WTC11 (cell line): Measurements from ENCODE around the gene TAS2R31. TPM values are rescaled to one million over a fixed set of nuclear protein-coding genes. Genes with fewer than 3 reads are reported as not detected.

ENCODE experiments used
- ATAC-seq: fragments of 200-7000 bp; cut with Tn5 transposase; 2 replicates; pipeline ENCODE4 v1.10.0; 2021; ENCODE audit warnings: mild to moderate bottlenecking, moderate library complexity
- CTCF ChIA-PET: fragments of 300-600 bp; sonication (Branson Sonifier 250); formaldehyde crosslinking; loops from one replicate; lab custom pipeline; 2021; ENCODE audit warnings: antibody characterized with exemption; lab: Charles Lee
- POLR2A ChIA-PET: fragments of 350-600 bp; sonication (Branson Sonifier 250); formaldehyde crosslinking; loops from one replicate; lab custom pipeline; 2021; ENCODE audit warnings: antibody characterized with exemption; lab: Charles Lee
- DNase-seq: peaks from one replicate; pipeline ENCODE4 v3.0.0; 2021; ENCODE audit warnings: low spot score
- H3K27ac Mint-ChIP-seq: 2 replicates; pipeline ENCODE4 v1.8.0; 2021; ENCODE audit warnings: mixed read lengths
- H3K27me3 Mint-ChIP-seq: 2 replicates; pipeline ENCODE4 v1.8.0; 2021; ENCODE audit warnings: low read depth, mild to moderate bottlenecking, moderate library complexity, mixed read lengths
- H3K36me3 Mint-ChIP-seq: 2 replicates; pipeline ENCODE4 v1.8.0; 2021; ENCODE audit warnings: mixed read lengths
- H3K4me1 Mint-ChIP-seq: 2 replicates; pipeline ENCODE4 v1.8.0; 2022; ENCODE audit warnings: mixed read lengths
- H3K4me3 Mint-ChIP-seq: 2 replicates; pipeline ENCODE4 v1.8.0; 2021; ENCODE audit warnings: mild to moderate bottlenecking, moderate library complexity, mixed read lengths
- H3K9me3 Mint-ChIP-seq: 2 replicates; pipeline ENCODE4 v1.8.0; 2021; ENCODE audit warnings: mixed read lengths
- CREM ChIP-seq: sonication (generic); formaldehyde crosslinking; IDR thresholded peaks from 2 replicates; pipeline ENCODE4 v1.8.1; 2022; ENCODE audit warnings: mild to moderate bottlenecking, missing genetic modification reagents, moderate library complexity
- ELF4 ChIP-seq: sonication (generic); formaldehyde crosslinking; IDR thresholded peaks from 2 replicates; pipeline ENCODE4 v1.8.1; 2022; ENCODE audit warnings: low read depth, mild to moderate bottlenecking, moderate library complexity, missing genetic modification reagents
- EMX1 ChIP-seq: fragments of 250-450 bp; sonication (Bioruptor Pico); IDR thresholded peaks from 2 replicates; pipeline ENCODE4 v1.8.0; 2021; ENCODE audit warnings: mild to moderate bottlenecking
- FOXJ3 ChIP-seq: sonication (generic); formaldehyde crosslinking; IDR thresholded peaks from 2 replicates; pipeline ENCODE4 v1.9.0; 2021; ENCODE audit warnings: missing genetic modification reagents, mild to moderate bottlenecking, borderline replicate concordance
- FOXK1 ChIP-seq: sonication (generic); formaldehyde crosslinking; IDR thresholded peaks from 2 replicates; pipeline ENCODE4 v1.8.0; 2022; ENCODE audit warnings: mild to moderate bottlenecking, moderate library complexity, missing genetic modification reagents
- KAT7 ChIP-seq: sonication (generic); formaldehyde crosslinking; IDR thresholded peaks from 2 replicates; pipeline ENCODE4 v1.8.1; 2023; ENCODE audit warnings: missing genetic modification reagents, mild to moderate bottlenecking, borderline replicate concordance
- RELA ChIP-seq: sonication (generic); formaldehyde crosslinking; IDR thresholded peaks from 2 replicates; pipeline ENCODE4 v1.8.1; 2022; ENCODE audit warnings: missing genetic modification reagents, mild to moderate bottlenecking, borderline replicate concordance
- RORB ChIP-seq: fragments of 250-450 bp; sonication (Bioruptor Pico); IDR thresholded peaks from 2 replicates; pipeline ENCODE4 v1.9.0; 2021; ENCODE audit warnings: mild to moderate bottlenecking
- SOX15 ChIP-seq: fragments of 250-450 bp; sonication (Bioruptor Pico); IDR thresholded peaks from 2 replicates; pipeline ENCODE4 v1.9.0; 2021; ENCODE audit warnings: mild to moderate bottlenecking
- ZNF232 ChIP-seq: sonication (generic); formaldehyde crosslinking; IDR thresholded peaks from 2 replicates; pipeline ENCODE4 v1.8.0; 2022; ENCODE audit warnings: mild to moderate bottlenecking, missing genetic modification reagents
- total RNA-seq: library from RNA; stranded (reverse); gene quantifications from 3 replicates; pipeline ENCODE4 v1.2.3, GENCODE V29; 2021
- TF ChIP-seq, protein P1 (sequence below): fragments of 250-450 bp; sonication (Bioruptor Pico); IDR thresholded peaks from 2 replicates; pipeline ENCODE4 v1.9.0; 2021; ENCODE audit warnings: mild to moderate bottlenecking, borderline replicate concordance
- TF ChIP-seq, protein P2 (sequence below): fragments of 250-450 bp; sonication (Bioruptor Pico); IDR thresholded peaks from 2 replicates; pipeline ENCODE4 v1.9.0; 2021; ENCODE audit warnings: mild to moderate bottlenecking
- TF ChIP-seq, protein P3 (sequence below): fragments of 250-450 bp; sonication (Bioruptor Pico); IDR thresholded peaks from 2 replicates; pipeline ENCODE4 v1.9.0; 2021; ENCODE audit warnings: moderate library complexity, mild to moderate bottlenecking, inconsistent platforms, borderline replicate concordance
- TF ChIP-seq, protein P4 (sequence below): sonication (generic); formaldehyde crosslinking; IDR thresholded peaks from 2 replicates; pipeline ENCODE4 v1.8.0; 2022; ENCODE audit warnings: mild to moderate bottlenecking, missing genetic modification reagents
- TF ChIP-seq, protein P5 (sequence below): sonication (generic); formaldehyde crosslinking; IDR thresholded peaks from 2 replicates; pipeline ENCODE4 v1.8.1; 2023; ENCODE audit warnings: mild to moderate bottlenecking, missing genetic modification reagents, borderline replicate concordance

Gene TAS2R31
- total RNA-seq, 1 experiment from 2014 or later = 1.9 TPM

DNA sequence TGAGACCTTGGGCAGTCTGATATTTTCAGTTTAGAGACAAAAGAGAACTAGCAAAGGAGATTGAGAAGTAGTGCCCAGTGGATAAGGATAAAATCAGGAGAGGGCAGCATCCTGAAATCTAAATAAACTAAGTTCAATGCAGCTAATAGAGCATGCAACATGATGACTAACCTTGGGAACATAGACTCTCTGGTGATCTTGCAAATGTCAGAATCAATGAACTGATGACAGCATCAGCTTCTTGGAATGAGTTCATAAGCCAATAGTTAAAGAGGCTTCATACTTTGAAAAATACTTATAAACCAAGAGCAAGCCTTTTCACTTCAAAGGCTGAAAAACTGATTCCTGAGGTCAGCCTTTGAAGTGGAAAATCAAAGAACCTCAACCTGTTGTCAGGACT, 17.0 kb downstream of the TAS2R31 start:
- ATAC-seq (no peak), DNase-seq (no peak)
- Mint-ChIP-seq H3K27me3 (no peaks in the 10 kb centered on the region), H3K36me3 (no peaks in the 10 kb centered on the region; the same call in 1 of the 2 replicates), H3K4me1 (peaks cover 8% of the 10 kb centered on the region), H3K4me3 (no peak overlapping the region), H3K9me3 (no peaks in the 10 kb centered on the region), H3K27ac (no peak overlapping the region)
- TF ChIP-seq EMX1 (CRISPR knock-in tag) (no peak), ZNF232 (no peak), RORB (CRISPR knock-in tag) (no peak), SOX15 (CRISPR knock-in tag) (no peak), ELF4 (CRISPR knock-in tag) (no peak), CREM (no peak)
- TF ChIP-seq, protein P1, sequence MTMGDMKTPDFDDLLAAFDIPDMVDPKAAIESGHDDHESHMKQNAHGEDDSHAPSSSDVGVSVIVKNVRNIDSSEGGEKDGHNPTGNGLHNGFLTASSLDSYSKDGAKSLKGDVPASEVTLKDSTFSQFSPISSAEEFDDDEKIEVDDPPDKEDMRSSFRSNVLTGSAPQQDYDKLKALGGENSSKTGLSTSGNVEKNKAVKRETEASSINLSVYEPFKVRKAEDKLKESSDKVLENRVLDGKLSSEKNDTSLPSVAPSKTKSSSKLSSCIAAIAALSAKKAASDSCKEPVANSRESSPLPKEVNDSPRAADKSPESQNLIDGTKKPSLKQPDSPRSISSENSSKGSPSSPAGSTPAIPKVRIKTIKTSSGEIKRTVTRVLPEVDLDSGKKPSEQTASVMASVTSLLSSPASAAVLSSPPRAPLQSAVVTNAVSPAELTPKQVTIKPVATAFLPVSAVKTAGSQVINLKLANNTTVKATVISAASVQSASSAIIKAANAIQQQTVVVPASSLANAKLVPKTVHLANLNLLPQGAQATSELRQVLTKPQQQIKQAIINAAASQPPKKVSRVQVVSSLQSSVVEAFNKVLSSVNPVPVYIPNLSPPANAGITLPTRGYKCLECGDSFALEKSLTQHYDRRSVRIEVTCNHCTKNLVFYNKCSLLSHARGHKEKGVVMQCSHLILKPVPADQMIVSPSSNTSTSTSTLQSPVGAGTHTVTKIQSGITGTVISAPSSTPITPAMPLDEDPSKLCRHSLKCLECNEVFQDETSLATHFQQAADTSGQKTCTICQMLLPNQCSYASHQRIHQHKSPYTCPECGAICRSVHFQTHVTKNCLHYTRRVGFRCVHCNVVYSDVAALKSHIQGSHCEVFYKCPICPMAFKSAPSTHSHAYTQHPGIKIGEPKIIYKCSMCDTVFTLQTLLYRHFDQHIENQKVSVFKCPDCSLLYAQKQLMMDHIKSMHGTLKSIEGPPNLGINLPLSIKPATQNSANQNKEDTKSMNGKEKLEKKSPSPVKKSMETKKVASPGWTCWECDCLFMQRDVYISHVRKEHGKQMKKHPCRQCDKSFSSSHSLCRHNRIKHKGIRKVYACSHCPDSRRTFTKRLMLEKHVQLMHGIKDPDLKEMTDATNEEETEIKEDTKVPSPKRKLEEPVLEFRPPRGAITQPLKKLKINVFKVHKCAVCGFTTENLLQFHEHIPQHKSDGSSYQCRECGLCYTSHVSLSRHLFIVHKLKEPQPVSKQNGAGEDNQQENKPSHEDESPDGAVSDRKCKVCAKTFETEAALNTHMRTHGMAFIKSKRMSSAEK = no peak
- TF ChIP-seq, protein P2, sequence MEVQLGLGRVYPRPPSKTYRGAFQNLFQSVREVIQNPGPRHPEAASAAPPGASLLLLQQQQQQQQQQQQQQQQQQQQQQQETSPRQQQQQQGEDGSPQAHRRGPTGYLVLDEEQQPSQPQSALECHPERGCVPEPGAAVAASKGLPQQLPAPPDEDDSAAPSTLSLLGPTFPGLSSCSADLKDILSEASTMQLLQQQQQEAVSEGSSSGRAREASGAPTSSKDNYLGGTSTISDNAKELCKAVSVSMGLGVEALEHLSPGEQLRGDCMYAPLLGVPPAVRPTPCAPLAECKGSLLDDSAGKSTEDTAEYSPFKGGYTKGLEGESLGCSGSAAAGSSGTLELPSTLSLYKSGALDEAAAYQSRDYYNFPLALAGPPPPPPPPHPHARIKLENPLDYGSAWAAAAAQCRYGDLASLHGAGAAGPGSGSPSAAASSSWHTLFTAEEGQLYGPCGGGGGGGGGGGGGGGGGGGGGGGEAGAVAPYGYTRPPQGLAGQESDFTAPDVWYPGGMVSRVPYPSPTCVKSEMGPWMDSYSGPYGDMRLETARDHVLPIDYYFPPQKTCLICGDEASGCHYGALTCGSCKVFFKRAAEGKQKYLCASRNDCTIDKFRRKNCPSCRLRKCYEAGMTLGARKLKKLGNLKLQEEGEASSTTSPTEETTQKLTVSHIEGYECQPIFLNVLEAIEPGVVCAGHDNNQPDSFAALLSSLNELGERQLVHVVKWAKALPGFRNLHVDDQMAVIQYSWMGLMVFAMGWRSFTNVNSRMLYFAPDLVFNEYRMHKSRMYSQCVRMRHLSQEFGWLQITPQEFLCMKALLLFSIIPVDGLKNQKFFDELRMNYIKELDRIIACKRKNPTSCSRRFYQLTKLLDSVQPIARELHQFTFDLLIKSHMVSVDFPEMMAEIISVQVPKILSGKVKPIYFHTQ (CRISPR knock-in tag) = no peak
- TF ChIP-seq, protein P3, sequence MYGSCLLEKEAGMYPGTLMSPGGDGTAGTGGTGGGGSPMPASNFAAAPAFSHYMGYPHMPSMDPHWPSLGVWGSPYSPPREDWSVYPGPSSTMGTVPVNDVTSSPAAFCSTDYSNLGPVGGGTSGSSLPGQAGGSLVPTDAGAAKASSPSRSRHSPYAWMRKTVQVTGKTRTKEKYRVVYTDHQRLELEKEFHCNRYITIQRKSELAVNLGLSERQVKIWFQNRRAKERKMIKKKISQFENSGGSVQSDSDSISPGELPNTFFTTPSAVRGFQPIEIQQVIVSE (CRISPR knock-in tag) = no peak
- TF ChIP-seq, protein P4, sequence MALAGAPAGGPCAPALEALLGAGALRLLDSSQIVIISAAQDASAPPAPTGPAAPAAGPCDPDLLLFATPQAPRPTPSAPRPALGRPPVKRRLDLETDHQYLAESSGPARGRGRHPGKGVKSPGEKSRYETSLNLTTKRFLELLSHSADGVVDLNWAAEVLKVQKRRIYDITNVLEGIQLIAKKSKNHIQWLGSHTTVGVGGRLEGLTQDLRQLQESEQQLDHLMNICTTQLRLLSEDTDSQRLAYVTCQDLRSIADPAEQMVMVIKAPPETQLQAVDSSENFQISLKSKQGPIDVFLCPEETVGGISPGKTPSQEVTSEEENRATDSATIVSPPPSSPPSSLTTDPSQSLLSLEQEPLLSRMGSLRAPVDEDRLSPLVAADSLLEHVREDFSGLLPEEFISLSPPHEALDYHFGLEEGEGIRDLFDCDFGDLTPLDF (CRISPR knock-in tag) = no peak
- TF ChIP-seq, protein P5, sequence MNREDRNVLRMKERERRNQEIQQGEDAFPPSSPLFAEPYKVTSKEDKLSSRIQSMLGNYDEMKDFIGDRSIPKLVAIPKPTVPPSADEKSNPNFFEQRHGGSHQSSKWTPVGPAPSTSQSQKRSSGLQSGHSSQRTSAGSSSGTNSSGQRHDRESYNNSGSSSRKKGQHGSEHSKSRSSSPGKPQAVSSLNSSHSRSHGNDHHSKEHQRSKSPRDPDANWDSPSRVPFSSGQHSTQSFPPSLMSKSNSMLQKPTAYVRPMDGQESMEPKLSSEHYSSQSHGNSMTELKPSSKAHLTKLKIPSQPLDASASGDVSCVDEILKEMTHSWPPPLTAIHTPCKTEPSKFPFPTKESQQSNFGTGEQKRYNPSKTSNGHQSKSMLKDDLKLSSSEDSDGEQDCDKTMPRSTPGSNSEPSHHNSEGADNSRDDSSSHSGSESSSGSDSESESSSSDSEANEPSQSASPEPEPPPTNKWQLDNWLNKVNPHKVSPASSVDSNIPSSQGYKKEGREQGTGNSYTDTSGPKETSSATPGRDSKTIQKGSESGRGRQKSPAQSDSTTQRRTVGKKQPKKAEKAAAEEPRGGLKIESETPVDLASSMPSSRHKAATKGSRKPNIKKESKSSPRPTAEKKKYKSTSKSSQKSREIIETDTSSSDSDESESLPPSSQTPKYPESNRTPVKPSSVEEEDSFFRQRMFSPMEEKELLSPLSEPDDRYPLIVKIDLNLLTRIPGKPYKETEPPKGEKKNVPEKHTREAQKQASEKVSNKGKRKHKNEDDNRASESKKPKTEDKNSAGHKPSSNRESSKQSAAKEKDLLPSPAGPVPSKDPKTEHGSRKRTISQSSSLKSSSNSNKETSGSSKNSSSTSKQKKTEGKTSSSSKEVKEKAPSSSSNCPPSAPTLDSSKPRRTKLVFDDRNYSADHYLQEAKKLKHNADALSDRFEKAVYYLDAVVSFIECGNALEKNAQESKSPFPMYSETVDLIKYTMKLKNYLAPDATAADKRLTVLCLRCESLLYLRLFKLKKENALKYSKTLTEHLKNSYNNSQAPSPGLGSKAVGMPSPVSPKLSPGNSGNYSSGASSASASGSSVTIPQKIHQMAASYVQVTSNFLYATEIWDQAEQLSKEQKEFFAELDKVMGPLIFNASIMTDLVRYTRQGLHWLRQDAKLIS (CRISPR knock-in tag) = no peak
- ChIA-PET POLR2A (interaction anchor here (0.6 kb wide), 1 partner anchor 56 kb away, joined by 3 read pairs; no protein-coding TSS in a partner anchor), CTCF (interaction anchor here (0.6 kb wide), 1 partner anchor 389 kb away, joined by 5 read pairs; no protein-coding TSS in a partner anchor)

DNA sequence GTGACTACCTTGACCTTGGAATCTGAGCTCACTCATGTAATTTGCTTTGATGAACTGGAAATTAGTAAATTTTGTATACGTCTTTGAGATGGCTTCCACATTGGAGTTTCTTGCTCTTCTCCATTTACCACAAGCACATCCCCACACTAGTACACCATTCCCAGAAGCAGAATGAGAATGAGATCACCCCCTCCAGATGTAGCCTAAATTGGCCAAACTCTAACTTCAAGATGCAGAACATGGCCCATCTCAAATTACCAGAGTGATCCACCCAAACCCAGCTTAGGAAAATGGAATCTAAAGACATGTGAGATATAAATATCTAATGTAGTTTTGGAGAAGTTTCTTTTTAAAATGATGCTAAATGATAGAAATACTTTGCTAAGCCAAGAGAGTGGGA, 23.6 kb downstream of the TAS2R31 start:
- H3K27me3 Mint-ChIP-seq = no peaks in the 10 kb centered on the region
- H3K9me3 Mint-ChIP-seq = no peaks in the 10 kb centered on the region
- DNase-seq (no peak), ATAC-seq (no peak)
- peaks cover 6% of the 10 kb centered on the region for H3K4me1 Mint-ChIP-seq
- no peak overlapping the region for H3K4me3 Mint-ChIP-seq
- H3K36me3 Mint-ChIP-seq = no peaks in the 10 kb centered on the region
- TF ChIP-seq KAT7 (CRISPR knock-in tag) = no peak
- TF ChIP-seq FOXK1 (CRISPR knock-in tag) = no peak
- no peak for TF ChIP-seq RELA (CRISPR knock-in tag)
- no peak for TF ChIP-seq EMX1 (CRISPR knock-in tag)
- TF ChIP-seq FOXJ3 (CRISPR knock-in tag) = no peak
- peak overlapping the region; percentile 5; the same call in 1 of the 2 replicates for H3K27ac Mint-ChIP-seq
- CTCF ChIA-PET = interaction anchor here (0.5 to 1.7 kb wide), 2 partner anchors 19 to 1050 kb away, joined by 3 to 5 read pairs; no protein-coding TSS in a partner anchor
- POLR2A ChIA-PET = no interaction called here
